ENCODE data around the gene GPR63.

DNA sequence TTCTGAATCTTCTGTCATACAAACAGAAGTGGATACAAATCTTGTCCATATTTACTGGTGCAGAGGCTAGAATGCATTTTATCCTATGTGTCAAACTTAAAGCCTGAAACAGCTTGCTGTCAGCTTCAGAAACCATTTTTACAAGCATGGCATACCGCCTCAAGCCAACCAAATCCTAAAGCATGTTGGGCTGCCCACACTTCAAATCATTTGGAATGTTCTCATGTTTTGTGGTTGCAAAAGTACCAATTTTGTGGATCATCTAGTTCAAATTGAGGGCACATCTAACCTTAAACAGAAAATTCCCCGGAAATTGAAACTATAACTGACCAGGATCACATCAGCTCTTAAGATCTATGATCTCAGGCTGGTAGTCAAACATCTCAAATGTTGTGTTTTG, 3.2 kb downstream of the GPR63 start:
- TF ChIP-seq POLR2A (IDR thresholded peaks at IDR 0.05) (no peak), POLR2AphosphoS5 (IDR thresholded peaks at IDR 0.05) (no peak)
- TF ChIP-seq, protein P1, sequence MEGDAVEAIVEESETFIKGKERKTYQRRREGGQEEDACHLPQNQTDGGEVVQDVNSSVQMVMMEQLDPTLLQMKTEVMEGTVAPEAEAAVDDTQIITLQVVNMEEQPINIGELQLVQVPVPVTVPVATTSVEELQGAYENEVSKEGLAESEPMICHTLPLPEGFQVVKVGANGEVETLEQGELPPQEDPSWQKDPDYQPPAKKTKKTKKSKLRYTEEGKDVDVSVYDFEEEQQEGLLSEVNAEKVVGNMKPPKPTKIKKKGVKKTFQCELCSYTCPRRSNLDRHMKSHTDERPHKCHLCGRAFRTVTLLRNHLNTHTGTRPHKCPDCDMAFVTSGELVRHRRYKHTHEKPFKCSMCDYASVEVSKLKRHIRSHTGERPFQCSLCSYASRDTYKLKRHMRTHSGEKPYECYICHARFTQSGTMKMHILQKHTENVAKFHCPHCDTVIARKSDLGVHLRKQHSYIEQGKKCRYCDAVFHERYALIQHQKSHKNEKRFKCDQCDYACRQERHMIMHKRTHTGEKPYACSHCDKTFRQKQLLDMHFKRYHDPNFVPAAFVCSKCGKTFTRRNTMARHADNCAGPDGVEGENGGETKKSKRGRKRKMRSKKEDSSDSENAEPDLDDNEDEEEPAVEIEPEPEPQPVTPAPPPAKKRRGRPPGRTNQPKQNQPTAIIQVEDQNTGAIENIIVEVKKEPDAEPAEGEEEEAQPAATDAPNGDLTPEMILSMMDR (IDR thresholded peaks at IDR 0.05): no peak
